ENCODE data around the gene TMEM273. TPM values are rescaled to one million over a fixed set of nuclear protein-coding genes. Genes with fewer than 3 reads are reported as not detected.

Gene TMEM273
- total RNA-seq, 2 donors from 2014 or later: 11.3 to 39.6 TPM

DNA sequence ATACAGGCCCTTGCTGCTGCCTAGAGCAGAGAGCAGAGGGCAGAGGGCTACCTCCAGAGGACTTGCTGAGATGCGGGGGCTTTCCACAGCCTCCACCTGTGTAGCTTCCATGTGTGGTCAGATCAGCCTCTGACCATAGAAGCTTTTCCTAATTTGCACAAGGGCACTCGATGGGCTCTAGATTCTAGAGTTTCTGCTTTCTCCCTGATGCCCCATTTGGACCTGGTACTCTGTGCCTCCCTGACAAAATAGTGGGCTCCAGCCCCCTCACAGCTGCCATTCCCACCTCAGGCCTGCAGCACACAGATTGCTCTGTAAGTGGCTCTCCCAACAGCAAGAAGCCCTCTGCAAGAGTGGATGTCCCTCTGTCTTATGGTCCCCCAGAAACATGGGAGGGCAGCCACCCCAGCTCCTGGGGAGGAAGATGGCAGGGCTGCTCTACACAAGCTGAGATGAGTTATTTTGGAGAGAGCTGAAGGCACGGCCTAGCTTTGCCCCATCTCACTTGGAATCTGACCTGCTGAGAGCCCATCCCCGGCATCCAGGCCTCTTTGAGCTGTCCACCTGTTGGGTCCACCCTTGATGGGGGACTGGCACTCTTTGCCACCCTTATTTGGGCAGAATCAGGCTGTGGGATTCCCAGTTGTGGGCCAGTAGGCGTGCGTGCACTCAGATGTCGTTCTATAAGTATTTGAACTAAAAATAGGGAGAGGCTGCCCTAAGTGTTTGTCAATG, 16.7 kb downstream of the TMEM273 start:
- Mint-ChIP-seq H3K36me3 (ENCODE audit: low read depth) (peaks cover 6% of the 10 kb centered on the region), H3K27ac (peak overlapping the region; percentile 8), H3K4me3 (no peak overlapping the region), H3K27me3 (no peaks in the 10 kb centered on the region), H3K4me1 (peaks cover 30% of the 10 kb centered on the region)
- DNase-seq (no peak), ATAC-seq (no peak)
- no peaks in the 10 kb centered on the region for H3K9me3 ChIP-seq (ENCODE audit: control insufficient read depth, low read length, poor library complexity, severe bottlenecking)

DNA sequence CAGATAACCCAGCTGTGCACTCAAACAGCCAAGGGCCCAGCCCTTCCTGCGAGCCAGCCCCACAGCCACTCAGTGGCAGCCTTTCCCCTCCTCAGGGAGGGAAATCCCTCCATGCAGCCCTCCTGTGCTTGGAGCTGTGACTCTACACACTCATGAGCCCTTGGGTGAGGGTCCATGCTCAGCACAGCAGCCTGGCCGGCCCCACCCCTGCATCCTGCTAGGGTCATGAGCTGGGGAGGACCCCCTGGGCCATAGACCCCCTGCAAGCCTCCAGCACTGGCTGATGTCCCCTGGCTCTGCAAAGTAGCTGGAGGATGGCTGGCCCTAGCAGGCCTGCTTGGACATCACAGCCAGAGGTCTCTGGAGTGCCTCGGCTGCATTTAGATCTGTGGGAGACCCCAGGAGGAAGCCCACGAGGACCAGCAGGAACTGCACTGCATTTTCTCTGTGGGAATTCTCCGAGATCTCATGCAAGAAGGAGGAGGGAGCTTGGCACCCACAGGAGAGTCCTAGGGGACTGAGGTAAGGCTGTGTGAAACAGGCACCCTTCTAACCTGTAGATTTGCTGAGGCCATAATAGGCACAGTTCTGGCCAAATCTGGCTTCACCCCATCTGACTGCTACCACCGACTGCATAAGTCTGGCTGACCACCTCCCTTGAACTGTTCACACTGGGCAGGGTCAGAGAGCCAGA, 17.4 kb downstream of the TMEM273 start:
- Mint-ChIP-seq H3K27me3 (no peaks in the 10 kb centered on the region), H3K27ac (no peak overlapping the region), H3K36me3 (ENCODE audit: low read depth) (peaks cover 8% of the 10 kb centered on the region), H3K4me3 (no peak overlapping the region), H3K4me1 (peaks cover 26% of the 10 kb centered on the region)
- no peak for ATAC-seq
- no peak for DNase-seq
- no peaks in the 10 kb centered on the region for H3K9me3 ChIP-seq (ENCODE audit: control insufficient read depth, low read length, poor library complexity, severe bottlenecking)

DNA sequence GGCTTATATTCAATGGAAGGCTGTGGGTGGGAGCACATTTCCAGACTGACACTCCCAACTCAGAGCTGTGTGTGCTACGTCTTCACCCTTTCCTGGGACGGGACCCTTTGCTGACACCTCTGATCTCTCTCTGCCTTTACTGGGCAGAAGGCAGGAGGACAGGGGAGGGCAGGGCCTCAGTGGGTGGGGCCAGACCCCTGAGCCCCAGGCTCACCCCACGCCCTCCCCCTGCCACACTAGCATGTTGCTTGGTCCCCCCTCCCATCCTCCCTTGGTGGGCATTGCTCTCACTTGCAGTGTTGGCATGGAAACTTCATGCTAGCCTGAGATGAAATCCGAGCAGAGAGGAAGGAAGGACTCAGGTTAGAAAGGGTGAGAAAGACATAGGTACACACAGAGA, 18.4 kb downstream of the TMEM273 start:
- no peak for DNase-seq
- H3K4me3 Mint-ChIP-seq: no peak overlapping the region

DNA sequence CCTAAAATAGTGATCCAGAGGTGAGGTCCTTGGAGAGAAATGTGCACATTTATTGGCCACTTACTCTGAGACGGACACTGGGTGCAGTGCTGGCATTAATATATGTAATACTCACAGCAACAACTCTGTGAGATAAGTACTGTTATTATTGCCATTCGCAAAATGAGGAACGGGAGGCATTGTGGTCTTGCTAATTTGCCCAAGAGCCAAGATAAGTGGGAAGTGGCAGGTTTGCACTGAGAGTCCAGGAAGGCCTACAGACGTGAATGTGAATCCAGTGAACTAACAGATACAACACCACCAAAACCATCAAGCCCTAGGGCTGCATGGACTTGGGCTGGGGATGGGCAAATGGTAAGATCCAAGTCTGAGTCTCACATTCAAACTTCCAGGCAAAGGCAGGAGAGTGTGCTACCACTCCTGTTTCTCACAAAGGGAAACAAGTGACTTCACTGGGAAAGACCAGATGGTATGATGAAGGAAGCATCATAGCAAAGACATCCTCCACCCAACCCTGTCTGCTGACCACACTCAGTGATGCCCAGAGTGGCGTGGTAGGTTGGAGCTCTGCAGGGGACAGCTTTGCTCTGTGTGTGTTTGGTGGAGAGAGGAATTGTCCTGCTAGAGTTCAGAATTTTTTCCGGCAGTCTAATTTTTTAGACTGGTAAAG, 19.2 kb downstream of the TMEM273 start:
- ATAC-seq (no peak), DNase-seq (no peak)
- Mint-ChIP-seq H3K4me1 (peaks cover 29% of the 10 kb centered on the region), H3K27ac (peak overlapping the region; percentile 68), H3K36me3 (ENCODE audit: low read depth) (peaks cover 6% of the 10 kb centered on the region), H3K27me3 (no peaks in the 10 kb centered on the region), H3K4me3 (no peak overlapping the region)
- no peaks in the 10 kb centered on the region for H3K9me3 ChIP-seq (ENCODE audit: control insufficient read depth, low read length, poor library complexity, severe bottlenecking)

More for the DNA sequence above, 18.4 kb downstream of the TMEM273 start:
- no peak for ATAC-seq
- Mint-ChIP-seq H3K36me3 (ENCODE audit: low read depth) (peaks cover 6% of the 10 kb centered on the region), H3K27ac (peak overlapping the region; percentile 68), H3K4me1 (peaks cover 25% of the 10 kb centered on the region), H3K27me3 (no peaks in the 10 kb centered on the region)
- no peaks in the 10 kb centered on the region for H3K9me3 ChIP-seq (ENCODE audit: control insufficient read depth, low read length, poor library complexity, severe bottlenecking)

DNA sequence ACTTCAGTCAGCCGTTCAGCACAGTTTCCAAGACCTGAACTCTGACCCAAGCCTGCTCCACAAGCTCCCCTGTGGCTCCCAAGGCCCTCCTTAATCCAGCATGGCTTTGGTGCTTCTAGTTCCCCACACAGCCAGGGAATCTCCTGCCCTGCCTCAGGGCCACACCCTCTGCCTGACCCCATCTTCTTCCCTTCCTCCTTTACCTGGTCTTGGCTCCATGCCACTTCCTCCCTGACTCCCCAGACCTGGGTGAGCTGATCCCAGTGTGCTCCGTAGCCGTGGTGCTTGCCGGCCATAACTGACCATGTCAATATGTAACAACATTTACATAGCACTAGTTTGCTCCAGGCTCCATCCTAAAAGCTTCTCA, 20.0 kb downstream of the TMEM273 start:
- no peaks in the 10 kb centered on the region for H3K9me3 ChIP-seq (ENCODE audit: control insufficient read depth, low read length, poor library complexity, severe bottlenecking)
- Mint-ChIP-seq H3K4me1 (peaks cover 25% of the 10 kb centered on the region), H3K27ac (peak overlapping the region; percentile 68), H3K27me3 (no peaks in the 10 kb centered on the region), H3K36me3 (ENCODE audit: low read depth) (peaks cover 6% of the 10 kb centered on the region), H3K4me3 (no peak overlapping the region)
- no peak for ATAC-seq
- DNase-seq: no peak

DNA sequence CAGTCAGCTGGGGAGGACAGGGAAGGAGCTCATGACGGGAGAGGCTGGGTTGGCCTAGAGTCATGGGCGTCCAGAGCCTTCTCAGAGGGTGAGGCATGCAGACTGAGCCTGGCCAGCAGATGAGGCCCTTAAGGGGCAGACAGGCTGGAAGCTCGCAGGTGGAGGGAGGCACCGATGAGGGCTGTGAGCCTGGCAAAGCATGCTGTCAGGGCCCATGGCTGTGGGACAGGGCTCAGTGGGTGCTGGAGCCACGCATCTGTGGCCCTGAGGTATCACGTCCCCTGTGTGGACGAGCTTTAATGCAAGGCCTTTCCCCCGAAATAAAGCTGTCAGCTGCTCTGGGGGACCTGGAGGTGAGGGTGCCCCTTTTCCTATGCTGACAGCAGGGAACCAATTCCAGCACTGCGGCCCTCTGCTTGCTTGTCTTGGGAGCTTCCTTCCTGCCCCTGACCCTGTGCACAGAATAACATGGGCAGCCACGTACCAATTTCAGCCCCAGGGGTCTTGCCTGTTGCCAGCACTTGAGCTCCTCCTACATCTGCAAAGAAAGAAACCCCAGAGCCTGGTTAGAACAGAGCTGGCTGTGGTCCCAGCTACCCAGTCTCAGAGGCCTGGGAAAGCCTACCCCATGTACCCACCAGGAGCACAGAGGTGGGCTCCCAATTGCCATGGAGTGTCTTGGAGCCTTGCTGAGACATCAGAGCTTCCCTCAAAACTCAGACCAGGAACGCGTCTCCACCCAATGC, 20.6 kb downstream of the TMEM273 start:
- Mint-ChIP-seq H3K27me3 (no peaks in the 10 kb centered on the region), H3K4me3 (no peak overlapping the region), H3K27ac (peak overlapping the region; percentile 68), H3K36me3 (ENCODE audit: low read depth) (peaks cover 6% of the 10 kb centered on the region), H3K4me1 (peaks cover 26% of the 10 kb centered on the region)
- no peak for DNase-seq
- no peaks in the 10 kb centered on the region for H3K9me3 ChIP-seq (ENCODE audit: control insufficient read depth, low read length, poor library complexity, severe bottlenecking)
- ATAC-seq: no peak

DNA sequence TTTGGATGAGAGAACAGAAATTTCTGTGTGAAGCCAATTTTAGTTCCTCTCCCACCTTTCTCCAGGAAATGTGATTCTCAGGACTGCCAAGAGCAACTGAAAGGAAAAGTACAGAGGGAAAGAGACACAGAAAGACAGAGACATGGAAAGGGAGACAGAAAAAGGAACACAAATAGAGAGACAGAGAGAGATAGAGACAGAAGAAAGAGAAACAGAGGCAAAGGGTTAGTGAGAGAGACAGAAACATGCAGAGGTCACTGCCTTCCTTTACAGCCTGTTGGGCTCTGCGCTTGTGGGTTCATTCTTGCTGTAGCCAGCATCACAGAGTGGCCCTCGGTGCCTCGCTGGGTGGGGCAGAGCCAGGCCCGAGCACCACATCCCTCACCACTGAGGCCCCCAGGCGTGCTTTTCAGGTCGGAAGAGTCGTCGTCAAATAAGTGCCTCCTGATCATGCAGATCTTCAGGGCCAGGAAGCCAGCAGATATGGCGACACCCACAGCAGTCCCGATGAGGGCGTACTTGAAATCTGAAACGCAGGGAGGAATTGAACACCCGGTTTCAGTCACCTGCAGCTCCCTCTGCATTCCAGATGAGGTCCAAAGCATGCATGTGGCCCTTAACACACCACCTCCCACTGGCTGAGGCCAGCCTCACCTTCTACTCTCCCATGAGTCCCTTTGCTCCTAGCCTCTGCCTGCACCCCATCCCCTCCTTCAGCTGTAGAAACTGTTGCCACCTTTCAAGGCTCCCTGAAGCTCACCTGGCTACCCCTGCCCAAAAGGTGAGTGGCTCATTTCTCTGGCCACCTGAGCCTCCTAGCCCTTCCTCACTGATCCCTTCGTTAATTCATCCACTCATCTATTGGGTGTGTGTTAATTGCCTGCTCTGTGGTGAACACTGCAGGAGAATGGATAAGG, 21.4 kb downstream of the TMEM273 start:
- no peak overlapping the region for H3K4me3 Mint-ChIP-seq
- ATAC-seq (no peak), DNase-seq (no peak)
- H3K4me1 Mint-ChIP-seq: peaks cover 29% of the 10 kb centered on the region
- no peaks in the 10 kb centered on the region for H3K9me3 ChIP-seq (ENCODE audit: control insufficient read depth, low read length, poor library complexity, severe bottlenecking)
- no peaks in the 10 kb centered on the region for H3K27me3 Mint-ChIP-seq
- peaks cover 13% of the 10 kb centered on the region for H3K36me3 Mint-ChIP-seq (ENCODE audit: low read depth)
- H3K27ac Mint-ChIP-seq: peak overlapping the region; percentile 68

DNA sequence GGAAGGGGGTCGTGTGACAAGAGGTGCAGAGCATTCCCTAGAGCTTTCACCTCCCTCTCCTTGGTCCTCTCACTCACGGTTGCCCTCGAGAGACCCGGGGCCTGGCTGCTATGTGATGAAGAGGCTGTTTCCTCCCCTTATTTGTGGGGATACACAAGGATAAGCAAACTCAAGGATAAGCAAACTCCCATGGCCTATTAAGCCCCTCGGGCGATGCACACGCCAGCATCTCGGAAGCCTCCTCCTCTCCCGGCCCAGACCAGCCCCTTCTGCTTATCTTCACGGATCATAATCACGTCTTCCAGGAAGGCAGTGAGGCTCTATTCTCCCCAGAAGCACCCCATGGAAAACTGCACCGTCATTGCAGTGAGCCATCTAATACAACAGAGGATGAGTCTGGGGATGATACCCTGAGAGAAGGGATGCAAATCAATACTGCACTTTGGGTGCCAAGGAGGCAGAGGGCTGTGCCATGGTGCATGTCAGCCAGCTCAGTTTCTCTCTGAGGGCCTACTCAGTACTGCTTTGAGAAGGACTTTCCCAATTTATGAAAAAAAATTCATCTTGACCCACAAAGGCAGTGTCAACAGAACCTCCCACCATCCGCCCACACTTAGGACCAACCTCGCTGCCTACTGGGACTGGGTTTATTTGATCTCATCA, 22.2 kb downstream of the TMEM273 start:
- H3K9me3 ChIP-seq (ENCODE audit: control insufficient read depth, low read length, poor library complexity, severe bottlenecking): no peaks in the 10 kb centered on the region
- H3K27me3 Mint-ChIP-seq: no peaks in the 10 kb centered on the region
- H3K4me3 Mint-ChIP-seq: no peak overlapping the region
- H3K36me3 Mint-ChIP-seq (ENCODE audit: low read depth): peaks cover 13% of the 10 kb centered on the region
- H3K4me1 Mint-ChIP-seq: peaks cover 31% of the 10 kb centered on the region
- H3K27ac Mint-ChIP-seq: peak overlapping the region; percentile 68
- ATAC-seq (no peak), DNase-seq (no peak)

DNA sequence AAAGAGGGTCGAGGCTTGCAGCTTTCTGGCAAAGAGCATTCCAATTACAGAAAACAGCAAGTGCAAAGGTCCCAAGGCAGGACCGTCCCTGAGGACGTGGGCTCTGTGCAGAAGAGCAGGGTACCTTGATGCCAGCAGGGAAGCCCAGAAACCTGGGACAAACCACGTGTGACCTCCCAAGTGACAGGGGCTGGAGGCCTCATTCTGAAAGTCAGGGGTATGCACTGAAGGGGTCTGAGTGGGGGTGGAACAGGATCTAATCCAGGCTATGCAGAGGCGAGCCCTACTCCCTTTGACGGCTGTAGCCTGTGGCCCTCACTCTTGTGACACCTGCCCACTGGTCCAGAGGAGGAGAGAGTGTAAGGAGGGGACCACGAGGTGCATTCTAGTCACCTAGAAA, 22.9 kb downstream of the TMEM273 start:
- ATAC-seq: no peak
- peaks cover 13% of the 10 kb centered on the region for H3K36me3 Mint-ChIP-seq (ENCODE audit: low read depth)
- no peaks in the 10 kb centered on the region for H3K27me3 Mint-ChIP-seq
- H3K4me1 Mint-ChIP-seq: peaks cover 29% of the 10 kb centered on the region
- H3K9me3 ChIP-seq (ENCODE audit: control insufficient read depth, low read length, poor library complexity, severe bottlenecking): no peaks in the 10 kb centered on the region
- H3K27ac Mint-ChIP-seq: peak overlapping the region; percentile 91
- no peak for DNase-seq
- no peak overlapping the region for H3K4me3 Mint-ChIP-seq

DNA sequence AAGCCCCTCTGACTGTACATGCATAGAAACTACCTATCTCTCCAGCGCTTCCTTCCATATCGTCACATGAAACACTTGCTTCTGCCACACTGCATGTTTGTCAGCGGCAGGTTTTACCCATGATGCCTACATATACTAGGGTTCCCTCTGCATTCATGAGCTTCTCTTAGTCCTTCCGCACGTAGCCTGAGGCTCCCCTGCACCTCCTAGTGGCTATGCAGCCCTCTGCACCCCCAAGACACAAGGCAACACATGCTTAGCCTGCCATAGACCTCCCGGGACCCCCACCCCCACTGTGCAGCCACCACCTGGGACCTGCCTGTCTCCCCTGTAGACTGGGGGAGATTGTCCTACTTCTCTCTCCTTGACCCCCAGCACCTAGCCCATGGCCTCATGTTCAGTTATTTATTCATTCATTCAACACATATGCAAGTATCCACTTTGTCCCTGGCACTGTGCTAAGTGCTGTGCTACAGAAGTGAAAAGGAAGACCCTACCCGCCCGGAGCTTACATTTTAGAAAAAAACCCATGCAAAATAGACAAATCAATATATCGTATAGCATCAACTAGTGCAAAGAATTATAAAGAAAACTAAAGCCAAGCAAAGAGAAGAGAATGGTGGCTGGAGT, 23.5 kb downstream of the TMEM273 start:
- Mint-ChIP-seq H3K36me3 (ENCODE audit: low read depth) (peaks cover 13% of the 10 kb centered on the region), H3K4me3 (no peak overlapping the region), H3K4me1 (peaks cover 29% of the 10 kb centered on the region), H3K27ac (peak overlapping the region; percentile 91), H3K27me3 (no peaks in the 10 kb centered on the region)
- ATAC-seq (peak; percentile 87), DNase-seq (no peak)
- no peaks in the 10 kb centered on the region for H3K9me3 ChIP-seq (ENCODE audit: control insufficient read depth, low read length, poor library complexity, severe bottlenecking)

DNA sequence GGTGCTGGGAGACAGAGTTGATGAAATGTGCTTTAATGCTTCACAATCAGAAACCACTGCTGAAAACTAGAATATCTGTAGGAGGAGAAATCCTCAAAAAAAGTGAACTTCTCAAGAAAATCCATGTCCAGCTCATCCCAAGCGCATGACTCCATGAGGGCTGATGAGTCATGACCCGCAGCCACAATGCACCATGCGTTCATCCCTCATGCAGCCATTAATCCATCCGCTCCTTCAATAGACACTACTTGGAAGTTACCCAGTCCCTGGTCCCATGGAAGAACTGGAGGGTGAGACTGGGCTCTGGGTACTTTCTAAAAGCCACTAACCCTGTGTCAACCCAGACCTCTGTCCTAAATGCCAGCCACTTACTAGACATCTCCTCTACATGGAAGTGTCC, 24.4 kb downstream of the TMEM273 start:
- Mint-ChIP-seq H3K4me3 (no peak overlapping the region), H3K27ac (peak overlapping the region; percentile 91), H3K36me3 (ENCODE audit: low read depth) (peaks cover 13% of the 10 kb centered on the region), H3K27me3 (no peaks in the 10 kb centered on the region), H3K4me1 (peaks cover 26% of the 10 kb centered on the region)
- no peak for ATAC-seq
- DNase-seq: no peak
- no peaks in the 10 kb centered on the region for H3K9me3 ChIP-seq (ENCODE audit: control insufficient read depth, low read length, poor library complexity, severe bottlenecking)
